SU-DHL-6 (cell line): ENCODE measurements around the gene PODN.

ENCODE experiments used
- H2AFZ ChIP-seq: fragments of 200-600 bp; sonication (generic); 2 replicates; pipeline ENCODE4 v1.6.1; 2014; ENCODE audit warnings: low read depth, mild to moderate bottlenecking, moderate library complexity, mixed read lengths, antibody characterized with exemption, low read length; ENCODE audit not compliant: severe bottlenecking
- H3F3A ChIP-seq: fragments of 200-600 bp; shearing (Covaris generic); 2 replicates; pipeline ENCODE4 v1.6.0; 2016; ENCODE audit warnings: antibody characterized with exemption, mild to moderate bottlenecking; ENCODE audit not compliant: insufficient read depth
- H3K27ac ChIP-seq: fragments of 200-600 bp; sonication (generic); 2 replicates; pipeline ENCODE4 v1.5.1; 2016; ENCODE audit warnings: low read depth, mild to moderate bottlenecking, low read length, moderate library complexity, mixed read lengths
- H3K27me3 ChIP-seq: fragments of 200-600 bp; sonication (generic), shearing (Covaris generic); 2 replicates; pipeline ENCODE4 v1.6.0; 2014; ENCODE audit warnings: mild to moderate bottlenecking, low read length
- H3K36me3 ChIP-seq: fragments of 200-600 bp; sonication (generic); 2 replicates; pipeline ENCODE4 v1.6.1; 2014; ENCODE audit warnings: mild to moderate bottlenecking, low read length, mixed read lengths
- H3K4me2 ChIP-seq: fragments of 300-600, 200-600 bp; shearing (Covaris generic), sonication (generic); 2 replicates; pipeline ENCODE4 v1.6.0; 2014; ENCODE audit warnings: low read length, low read depth, mild to moderate bottlenecking; ENCODE audit not compliant: poor library complexity, severe bottlenecking
- H3K4me3 ChIP-seq: fragments of 200-600 bp; sonication (generic); 2 replicates; pipeline ENCODE4 v1.5.1; 2014; ENCODE audit warnings: antibody characterized with exemption, low read length, mild to moderate bottlenecking, mixed read lengths; ENCODE audit not compliant: insufficient read depth, poor library complexity, severe bottlenecking
- H3K79me2 ChIP-seq: fragments of 200-600 bp; sonication (generic); 2 replicates; pipeline ENCODE4 v1.6.1; 2014; ENCODE audit warnings: mild to moderate bottlenecking, low read length, moderate library complexity; ENCODE audit not compliant: insufficient read depth
- H3K9ac ChIP-seq: fragments of 200-600 bp; sonication (generic); 2 replicates; pipeline ENCODE4 v1.7.0; 2014; ENCODE audit warnings: mild to moderate bottlenecking, low read length
- H3K9me2 ChIP-seq: fragments of 200-600 bp; sonication (generic); replicated peaks from 2 replicates; pipeline ENCODE4 v1.6.1; 2014; ENCODE audit warnings: low read length; ENCODE audit not compliant: insufficient read depth
- H3K9me3 ChIP-seq: fragments of 200-600 bp; sonication (generic); 2 replicates; pipeline ENCODE4 v1.6.1; 2014; ENCODE audit warnings: low read length, mixed read lengths; ENCODE audit not compliant: insufficient read depth
- H4K20me1 ChIP-seq: fragments of 200-600 bp; sonication (generic); 2 replicates; pipeline ENCODE4 v1.6.1; 2014; ENCODE audit warnings: low read depth, mild to moderate bottlenecking, antibody characterized with exemption, low read length, moderate library complexity, mixed read lengths
- EZH2phosphoT487 ChIP-seq: fragments of 200-600 bp; sonication (generic), shearing (Covaris generic); conservative IDR thresholded peaks from 2 replicates; pipeline ENCODE4 v1.6.1; 2018; ENCODE audit warnings: mild to moderate bottlenecking, antibody characterized with exemption, low read length, moderate library complexity, mixed read lengths
- TF ChIP-seq, protein P1 (sequence below): fragments of 200-600 bp; sonication (generic); IDR thresholded peaks from one replicate; pipeline ENCODE4 v1.5.1; 2017; ENCODE audit warnings: antibody characterized with exemption, mild to moderate bottlenecking, low read length, moderate library complexity; ENCODE audit not compliant: insufficient read depth, poor library complexity, severe bottlenecking

PODN gene

DNA sequence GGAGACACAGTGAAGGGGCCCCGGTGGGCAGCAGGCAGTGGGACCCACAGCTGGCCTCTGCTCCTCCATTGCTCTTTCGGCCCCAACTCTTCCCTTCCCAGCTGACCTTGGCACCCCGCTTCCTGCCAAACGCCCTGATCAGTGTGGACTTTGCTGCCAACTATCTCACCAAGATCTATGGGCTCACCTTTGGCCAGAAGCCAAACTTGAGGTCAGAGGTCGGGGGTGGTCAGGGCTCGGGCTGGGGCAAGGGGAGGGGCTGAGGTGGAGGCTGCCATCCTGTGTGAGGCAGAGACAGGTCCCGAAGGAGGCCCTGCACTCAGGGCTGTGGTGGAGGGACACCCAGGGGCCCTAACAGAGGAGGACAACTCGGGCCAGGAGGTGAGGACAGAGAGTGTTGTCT, 13.7 kb downstream of the PODN start:
- Histone ChIP-seq H2AFZ (no peak overlapping the region), H3K27me3 (no peaks in the 10 kb centered on the region), H3K9me2 (no peaks in the 10 kb centered on the region), H3K9ac (no peak overlapping the region), H3K9me3 (no peaks in the 10 kb centered on the region), H3F3A (no peaks in the 10 kb centered on the region), H3K4me2 (no peak overlapping the region), H3K27ac (no peak overlapping the region), H3K4me3 (no peak overlapping the region), H3K36me3 (no peaks in the 10 kb centered on the region), H3K79me2 (no peaks in the 10 kb centered on the region), H4K20me1 (no peaks in the 10 kb centered on the region)
- TF ChIP-seq EZH2phosphoT487: no peak
- TF ChIP-seq, protein P1, sequence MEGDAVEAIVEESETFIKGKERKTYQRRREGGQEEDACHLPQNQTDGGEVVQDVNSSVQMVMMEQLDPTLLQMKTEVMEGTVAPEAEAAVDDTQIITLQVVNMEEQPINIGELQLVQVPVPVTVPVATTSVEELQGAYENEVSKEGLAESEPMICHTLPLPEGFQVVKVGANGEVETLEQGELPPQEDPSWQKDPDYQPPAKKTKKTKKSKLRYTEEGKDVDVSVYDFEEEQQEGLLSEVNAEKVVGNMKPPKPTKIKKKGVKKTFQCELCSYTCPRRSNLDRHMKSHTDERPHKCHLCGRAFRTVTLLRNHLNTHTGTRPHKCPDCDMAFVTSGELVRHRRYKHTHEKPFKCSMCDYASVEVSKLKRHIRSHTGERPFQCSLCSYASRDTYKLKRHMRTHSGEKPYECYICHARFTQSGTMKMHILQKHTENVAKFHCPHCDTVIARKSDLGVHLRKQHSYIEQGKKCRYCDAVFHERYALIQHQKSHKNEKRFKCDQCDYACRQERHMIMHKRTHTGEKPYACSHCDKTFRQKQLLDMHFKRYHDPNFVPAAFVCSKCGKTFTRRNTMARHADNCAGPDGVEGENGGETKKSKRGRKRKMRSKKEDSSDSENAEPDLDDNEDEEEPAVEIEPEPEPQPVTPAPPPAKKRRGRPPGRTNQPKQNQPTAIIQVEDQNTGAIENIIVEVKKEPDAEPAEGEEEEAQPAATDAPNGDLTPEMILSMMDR: no peak

DNA sequence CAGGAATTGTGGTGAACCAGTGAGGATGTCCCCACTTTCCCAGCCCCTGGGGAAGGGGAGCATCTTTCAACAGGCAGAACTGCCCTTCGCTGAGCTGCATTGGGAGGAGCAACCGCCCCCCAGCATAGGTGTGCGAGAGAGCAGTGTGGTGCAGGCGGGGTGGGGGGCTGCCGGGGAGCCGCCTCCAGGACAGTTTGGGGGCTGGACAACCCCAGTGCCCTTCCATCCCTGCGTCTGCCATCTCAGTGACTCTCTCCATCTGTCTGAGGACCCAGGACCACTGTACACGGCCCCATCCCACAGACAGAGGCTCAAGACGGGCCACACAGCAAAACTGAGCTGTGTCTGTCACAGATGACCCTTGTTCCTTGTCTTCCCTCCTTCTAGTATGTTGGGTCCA, 14.2 kb downstream of the PODN start:
- no peak overlapping the region for H3K9ac ChIP-seq
- no peaks in the 10 kb centered on the region for H3F3A ChIP-seq
- H2AFZ ChIP-seq: no peak overlapping the region
- no peaks in the 10 kb centered on the region for H3K79me2 ChIP-seq
- no peak overlapping the region for H3K4me2 ChIP-seq
- H3K9me2 ChIP-seq: no peaks in the 10 kb centered on the region
- H3K27ac ChIP-seq: no peak overlapping the region
- TF ChIP-seq EZH2phosphoT487: no peak
- TF ChIP-seq, protein P1: no peak
- no peak overlapping the region for H3K4me3 ChIP-seq
- H3K27me3 ChIP-seq: no peaks in the 10 kb centered on the region
- H3K36me3 ChIP-seq: no peaks in the 10 kb centered on the region
- no peaks in the 10 kb centered on the region for H4K20me1 ChIP-seq
- no peaks in the 10 kb centered on the region for H3K9me3 ChIP-seq

DNA sequence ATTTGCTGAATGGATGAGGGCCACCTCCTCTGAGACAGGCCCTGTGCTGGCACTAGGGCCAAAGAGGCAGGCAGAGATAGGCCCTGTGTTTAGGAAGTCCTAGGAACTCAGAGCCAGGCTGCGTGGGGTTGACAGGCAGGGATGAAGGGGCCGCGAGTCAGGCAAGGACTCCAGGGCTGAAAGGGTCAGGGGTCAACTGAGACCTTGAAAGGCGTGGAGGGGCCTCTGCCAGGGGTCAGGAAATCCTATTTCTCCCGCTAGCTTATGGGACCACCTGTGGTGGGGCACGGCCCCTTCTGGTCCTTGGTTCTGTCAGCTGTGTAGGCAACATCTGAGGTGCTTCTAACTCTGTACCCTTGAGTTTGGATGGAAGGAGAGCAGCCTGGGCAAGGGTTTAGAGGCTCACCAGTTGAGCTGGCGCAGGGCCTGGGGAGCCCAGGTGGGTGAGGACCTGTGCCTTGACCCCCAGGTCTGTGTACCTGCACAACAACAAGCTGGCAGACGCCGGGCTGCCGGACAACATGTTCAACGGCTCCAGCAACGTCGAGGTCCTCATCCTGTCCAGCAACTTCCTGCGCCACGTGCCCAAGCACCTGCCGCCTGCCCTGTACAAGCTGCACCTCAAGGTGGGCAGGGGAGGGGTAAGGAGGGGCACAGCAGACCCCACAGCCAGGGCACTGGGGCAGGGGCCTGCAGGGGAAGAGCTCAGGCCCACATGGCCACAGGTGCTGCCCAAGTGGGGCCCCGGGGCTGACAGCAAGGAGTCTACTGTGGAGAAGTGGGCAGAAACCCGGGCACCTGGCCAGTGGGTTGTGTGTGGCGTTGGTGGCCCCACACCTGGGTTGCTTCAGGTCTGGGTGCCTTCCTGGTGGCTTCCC, 14.9 kb downstream of the PODN start:
- Histone ChIP-seq H3K4me2 (no peak overlapping the region), H3F3A (no peaks in the 10 kb centered on the region), H3K36me3 (no peaks in the 10 kb centered on the region), H3K27me3 (no peaks in the 10 kb centered on the region), H3K9ac (no peak overlapping the region), H4K20me1 (no peaks in the 10 kb centered on the region), H3K79me2 (no peaks in the 10 kb centered on the region), H3K9me3 (no peaks in the 10 kb centered on the region), H2AFZ (no peak overlapping the region), H3K9me2 (no peaks in the 10 kb centered on the region), H3K27ac (no peak overlapping the region), H3K4me3 (no peak overlapping the region)
- TF ChIP-seq, protein P1: no peak
- no peak for TF ChIP-seq EZH2phosphoT487
